Heart left ventricle (tissue), 16 donors: Measurements from ENCODE around the gene SIVA1. TPM values are rescaled to one million over a fixed set of nuclear protein-coding genes. Genes with fewer than 3 reads are reported as not detected.

Experiments used
- ATAC-seq, 4 donors: fragments of 200-7000 bp; cut with Tn5 transposase; one replicate each; pipeline ENCODE4 v1.9.1; 2020 to 2022; ENCODE audit warnings: moderate library complexity in 4 of 4, mild to moderate bottlenecking in 3 of 4, moderate number of reproducible peaks in 1 of 4
- DNase-seq, 5 donors: peaks; one replicate each; pipeline ENCODE4 v3.0.0-alpha.2; 2020
- H3K27ac ChIP-seq, 12 donors: fragments of 200-600 bp; sonication (generic) in 4 of 12; one replicate each; pipeline versions ENCODE4 v1.5.0 to v1.8.0; 2016 to 2022; ENCODE audit warnings: mild to moderate bottlenecking in 2 of 12
- H3K27me3 ChIP-seq, 9 donors: fragments of 200-600 bp; sonication (generic) in 2 of 9; one replicate each; pipeline versions ENCODE4 v1.5.1 to v1.8.0; 2016 to 2022; ENCODE audit warnings: mild to moderate bottlenecking in 3 of 9
- H3K36me3 ChIP-seq, 9 donors: fragments of 200-600 bp; sonication (generic) in 2 of 9; one replicate each; pipeline versions ENCODE4 v1.5.0 to v1.8.0; 2018 to 2022; ENCODE audit warnings: mild to moderate bottlenecking in 2 of 9
- H3K4me1 ChIP-seq, 12 donors: fragments of 200-600 bp; sonication (generic) in 4 of 12; one replicate each; pipeline versions ENCODE4 v1.5.0 to v1.8.0; 2016 to 2022; ENCODE audit warnings: mild to moderate bottlenecking in 3 of 12
- H3K4me3 ChIP-seq, 12 donors: fragments of 200-600 bp; sonication (generic) in 4 of 12; one replicate each; pipeline versions ENCODE4 v1.5.0 to v1.8.0; 2017 to 2022; ENCODE audit warnings: mild to moderate bottlenecking in 9 of 12, moderate library complexity in 4 of 12
- H3K9me3 ChIP-seq, 12 donors: fragments of 200-600 bp; sonication (generic) in 4 of 12; one replicate each; pipeline versions ENCODE4 v1.5.0 to v1.8.0; 2016 to 2022; ENCODE audit warnings: mild to moderate bottlenecking in 1 of 12
- POLR2A ChIP-seq, 2 donors: fragments of 450-650 bp; IDR thresholded peaks; one replicate each; pipeline ENCODE4 v1.6.1; 2017; ENCODE audit warnings: antibody characterized with exemption in 2 of 2, mild to moderate bottlenecking in 2 of 2, moderate library complexity in 2 of 2
- WGBS, 4 donors: extraction: QIAGEN DNeasy Blood & Tissue Kit in 2 of 4; methylation state at CpG; one replicate each; pipeline versions ENCODE4 v1.1.5 to v1.1.7; 2013 to 2018; 5-methylcytosine and 5-hydroxymethylcytosine counted together
- intact Hi-C, 10 donors: fragments of 100-400 bp; cut with DNase I; formaldehyde crosslinking; loops; one replicate each; pipeline versions ENCODE4 v1.11.1 to v1.14.2; 2022
- polyA plus RNA-seq, 2 donors: library from polyadenylated mRNA; stranded (reverse); fragments of 200-250 nt; gene quantifications; one replicate each; pipeline ENCODE4 v1.2.3, GENCODE V29; 2013
- total RNA-seq, 9 donors: library from RNA; depleted of rRNA in 2 of 9; stranded (reverse); fragments of >200 nt in 2 of 9; fragmentation: NEBNext Ultra II Directional in 3 of 9; extraction: Animal tissue kit (Norgen Biotek cat#: 25700) in 3 of 9; gene quantifications; one replicate each; pipeline versions ENCODE4 v1.1.0 to v1.2.4, GENCODE V29; 2016 to 2023
- TF ChIP-seq, protein P1 (sequence below), 12 donors: fragments of 200-600 bp; sonication (generic) in 4 of 12; IDR thresholded peaks; one replicate each; pipeline versions ENCODE4 v1.5.0 to v1.8.0; 2018 to 2022; ENCODE audit warnings: antibody characterized with exemption in 12 of 12, mild to moderate bottlenecking in 5 of 12
- donor health status: ischemic (EF 13 %, LVEDD 7.1; RV severe dilation, severe dysfunction).
- donor health status: healthy with polysubstance abuse.
- donor health status: DM: no; HTN: yes; CAD: no.
- donor health status: DM: no; HTN: no; CAD: no.
- donor health status: ischemic (EF 25% LVEDD 6.9; RV normal size, moderate dysfunction).
- donor health status: ischemic (EF 25% LVEDD 5.7; RV mildly dilated, moderate dysfunction).
- donor health status: healthy.
- donor health status: DM: yes; HTN: yes; CAD: no.
- donor health status: ischemic (EF 35%, LVEDD 5.7; RV mildly dilated, moderate dysfunction).
- donor health status: nonischemic (EF 11% LVEDD 7.7; RV severe dilation, severe dysfunction).
- donor health status: DM: yes; HTN: yes; CAD: no.
- donor health status: PGD.
- donor health status: ischemic (EF 29% LVEDD 5.4; RV normal size, mild dysfunction).
- donor health status: nonischemic (EF 23%, LVEDD 6.1; RV moderate dilation, normal function).

Gene SIVA1
- total and polyA plus RNA-seq, 11 donors: 41.0 to 203 (median 57.4) TPM

DNA sequence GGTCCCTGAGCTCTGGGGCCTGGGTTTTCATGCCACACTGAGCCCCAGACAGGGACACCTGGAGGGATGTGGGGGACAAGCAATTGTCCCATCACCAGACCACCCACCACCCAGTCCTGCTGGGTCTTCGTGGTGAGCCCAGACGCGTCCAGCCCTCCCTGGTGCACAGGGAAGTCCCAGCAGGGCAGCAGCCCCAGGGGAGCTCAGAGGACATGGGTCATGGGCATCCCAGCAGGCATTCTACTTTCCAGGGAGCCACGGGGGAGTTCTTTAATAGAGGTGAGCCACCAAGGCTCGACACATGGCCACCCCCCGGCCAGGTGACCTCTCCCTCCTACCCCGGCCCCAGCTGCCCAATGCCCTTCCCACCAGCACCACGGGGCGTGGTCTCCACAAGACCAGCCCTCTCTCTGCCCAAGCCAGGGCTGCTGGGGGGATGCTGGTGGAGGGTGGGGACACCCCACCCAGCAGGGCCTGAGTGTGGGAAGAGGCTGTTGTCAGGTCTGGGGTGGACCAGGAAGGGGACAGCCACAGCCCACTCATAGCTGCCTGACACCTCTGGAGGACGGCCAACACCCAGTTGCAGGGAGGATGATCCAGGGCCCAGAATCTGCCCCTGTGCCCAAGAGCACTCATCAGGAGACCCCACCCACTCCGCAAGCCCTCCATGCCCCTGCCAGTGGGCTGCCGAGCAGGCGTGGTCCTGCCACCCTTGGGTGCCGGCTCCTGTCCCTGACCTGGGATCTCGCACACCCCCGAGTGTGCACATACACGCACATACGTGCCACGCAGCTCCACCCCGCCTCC lies 28.5 kb downstream of the SIVA1 start:
- Histone ChIP-seq H3K4me3 (no peak overlapping the region), H3K4me1 (peaks cover 0 to 22% (median 1%) of the 10 kb centered on the region in 12 donors), H3K27me3 (no peaks in the 10 kb centered on the region), H3K27ac (no peak overlapping the region), H3K9me3 (no peaks in the 10 kb centered on the region), H3K36me3 (peaks cover 0 to 34% (median 16%) of the 10 kb centered on the region in 9 donors)
- TF ChIP-seq POLR2A (IDR thresholded peaks at IDR 0.05): no peak
- TF ChIP-seq, protein P1, sequence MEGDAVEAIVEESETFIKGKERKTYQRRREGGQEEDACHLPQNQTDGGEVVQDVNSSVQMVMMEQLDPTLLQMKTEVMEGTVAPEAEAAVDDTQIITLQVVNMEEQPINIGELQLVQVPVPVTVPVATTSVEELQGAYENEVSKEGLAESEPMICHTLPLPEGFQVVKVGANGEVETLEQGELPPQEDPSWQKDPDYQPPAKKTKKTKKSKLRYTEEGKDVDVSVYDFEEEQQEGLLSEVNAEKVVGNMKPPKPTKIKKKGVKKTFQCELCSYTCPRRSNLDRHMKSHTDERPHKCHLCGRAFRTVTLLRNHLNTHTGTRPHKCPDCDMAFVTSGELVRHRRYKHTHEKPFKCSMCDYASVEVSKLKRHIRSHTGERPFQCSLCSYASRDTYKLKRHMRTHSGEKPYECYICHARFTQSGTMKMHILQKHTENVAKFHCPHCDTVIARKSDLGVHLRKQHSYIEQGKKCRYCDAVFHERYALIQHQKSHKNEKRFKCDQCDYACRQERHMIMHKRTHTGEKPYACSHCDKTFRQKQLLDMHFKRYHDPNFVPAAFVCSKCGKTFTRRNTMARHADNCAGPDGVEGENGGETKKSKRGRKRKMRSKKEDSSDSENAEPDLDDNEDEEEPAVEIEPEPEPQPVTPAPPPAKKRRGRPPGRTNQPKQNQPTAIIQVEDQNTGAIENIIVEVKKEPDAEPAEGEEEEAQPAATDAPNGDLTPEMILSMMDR (IDR thresholded peaks at IDR 0.05): no peak
- WGBS, 4 donors: 88 to 93% (median 90%) methylated on average over 7 to 20 of the region's 20 CpGs
- intact Hi-C loops: no loop called here
- no peak for ATAC-seq
- no peak for DNase-seq

DNA sequence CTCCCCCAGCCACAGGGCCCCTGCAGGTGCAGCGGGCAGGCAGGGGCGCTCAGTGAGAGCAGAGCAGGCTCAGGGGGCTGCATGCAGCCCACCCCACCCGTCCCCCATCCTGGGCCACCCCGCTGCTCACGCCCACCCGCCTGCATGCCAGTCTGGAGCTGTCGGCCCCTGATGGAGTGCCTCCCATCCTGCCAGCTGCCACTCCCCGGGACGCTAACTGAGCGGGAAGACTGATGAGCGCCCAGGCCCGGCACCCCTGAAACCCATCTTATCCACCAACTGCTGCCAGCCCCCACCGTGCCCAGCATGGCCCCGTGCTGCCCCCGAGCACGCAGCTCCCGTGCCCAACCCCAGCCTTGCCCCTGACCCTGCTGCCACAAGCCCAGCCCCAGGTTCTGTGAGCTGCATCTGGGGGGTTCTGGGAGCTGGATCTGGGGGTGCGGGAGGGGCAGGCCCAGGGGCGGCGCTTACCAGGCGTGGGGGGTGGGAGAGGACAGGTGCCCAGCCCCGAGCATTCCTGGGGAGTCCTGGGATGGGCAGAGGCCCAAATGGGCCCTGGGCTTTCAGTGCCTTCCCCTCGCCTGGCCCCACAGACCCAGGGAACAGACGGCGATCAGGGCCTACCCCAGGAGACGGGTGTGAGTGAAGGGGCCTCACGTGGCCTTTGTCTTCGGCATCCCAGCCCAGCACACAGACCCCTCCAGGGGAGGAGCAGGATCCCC lies 29.3 kb downstream of the SIVA1 start:
- Histone ChIP-seq H3K4me3 (no peak overlapping the region), H3K27me3 (no peaks in the 10 kb centered on the region), H3K9me3 (no peaks in the 10 kb centered on the region), H3K36me3 (peaks cover 0 to 34% (median 14%) of the 10 kb centered on the region in 9 donors), H3K27ac (no peak overlapping the region), H3K4me1 (peaks cover 0 to 30% (median 9%) of the 10 kb centered on the region in 12 donors)
- 90 to 100% (median 94%) methylated on average over 1 to 28 of the region's 28 CpGs for WGBS, 4 donors
- TF ChIP-seq, protein P1 (IDR thresholded peaks at IDR 0.05): no peak
- no peak for TF ChIP-seq POLR2A (IDR thresholded peaks at IDR 0.05)
- DNase-seq (no peak), ATAC-seq (no peak)
- intact Hi-C loops: no loop called here

DNA sequence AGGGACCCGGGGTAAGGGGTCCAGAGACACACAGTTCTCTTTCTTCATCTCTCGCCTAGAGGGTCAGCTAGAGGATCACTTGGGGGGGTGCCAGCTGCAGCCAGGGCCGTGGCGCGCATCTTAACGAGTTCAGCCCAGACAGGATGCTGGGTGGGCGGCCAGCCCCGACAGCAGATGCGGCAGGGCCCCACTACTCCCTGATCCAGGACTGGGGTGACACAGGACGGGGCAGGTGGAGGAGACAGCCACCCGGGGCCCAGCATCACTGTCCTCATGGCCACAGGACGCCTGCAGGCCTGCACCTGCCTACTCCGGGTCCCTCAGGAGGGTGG lies 29.8 kb downstream of the SIVA1 start:
- intact Hi-C loops: no loop called here
- no peak for ATAC-seq
- Histone ChIP-seq H3K36me3 (peaks cover 0 to 37% (median 14%) of the 10 kb centered on the region in 9 donors), H3K4me3 (no peak overlapping the region), H3K9me3 (no peaks in the 10 kb centered on the region), H3K27me3 (no peaks in the 10 kb centered on the region), H3K4me1 (peaks cover 0 to 35% (median 14%) of the 10 kb centered on the region in 12 donors), H3K27ac (no peak overlapping the region)
- TF ChIP-seq POLR2A (IDR thresholded peaks at IDR 0.05): no peak
- TF ChIP-seq, protein P1 (IDR thresholded peaks at IDR 0.05): no peak
- no peak for DNase-seq
- 73 to 90% (median 83%) methylated on average over 2 to 13 of the region's 13 CpGs for WGBS, 4 donors

DNA sequence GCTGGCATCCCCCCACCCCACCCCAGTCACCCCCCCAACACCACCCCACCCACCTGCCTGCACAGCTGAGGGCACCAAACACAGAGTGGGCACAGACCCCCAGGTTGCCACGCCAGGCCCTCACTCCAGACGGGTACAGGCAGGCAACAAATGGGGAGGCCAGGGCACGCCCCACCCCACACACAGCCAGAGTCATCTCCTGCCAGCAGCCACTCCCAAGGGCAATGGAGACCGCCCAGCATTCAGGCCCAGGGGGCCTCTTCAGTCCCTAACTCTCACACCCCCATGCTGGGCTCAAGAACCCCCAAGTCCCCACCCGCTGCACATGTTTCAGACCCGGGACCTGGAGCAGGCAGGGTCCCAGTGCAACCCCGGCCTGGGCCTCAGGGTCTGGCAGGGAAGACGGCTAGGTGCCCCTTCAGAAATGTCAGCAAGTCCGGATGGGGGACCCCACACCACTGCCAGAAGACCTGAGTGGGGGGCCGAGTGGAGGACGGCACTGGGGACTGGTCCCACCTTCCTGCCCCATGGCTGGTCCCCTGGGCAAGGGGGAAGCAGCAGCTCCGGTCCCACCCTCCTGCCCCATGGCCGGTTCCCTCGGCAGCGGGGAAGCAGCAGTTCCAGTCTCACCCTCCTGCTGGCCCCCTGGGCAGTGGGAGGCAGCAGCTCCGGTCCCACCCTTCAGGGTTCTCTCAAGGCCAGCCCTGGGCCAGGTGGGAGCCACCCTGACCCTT lies 30.7 kb downstream of the SIVA1 start:
- Histone ChIP-seq H3K36me3 (peaks cover 0 to 46% (median 19%) of the 10 kb centered on the region in 9 donors), H3K27me3 (no peaks in the 10 kb centered on the region), H3K27ac (no peak overlapping the region), H3K4me3 (no peak overlapping the region), H3K9me3 (no peaks in the 10 kb centered on the region), H3K4me1 (peaks cover 0 to 44% (median 18%) of the 10 kb centered on the region in 12 donors)
- intact Hi-C loops: no loop called here
- ATAC-seq (no peak), DNase-seq (no peak)
- WGBS, 4 donors: 89 to 92% (median 90%) methylated on average over 11 to 16 of the region's 16 CpGs; no CpG with 5 or more reads in 1 of the 4 donors
- TF ChIP-seq, protein P1 (IDR thresholded peaks at IDR 0.05): no peak
- TF ChIP-seq POLR2A (IDR thresholded peaks at IDR 0.05): no peak
